ENCODE measurements around the gene CCL4.

- TF ChIP-seq POLR2A (IDR thresholded peaks at IDR 0.05) (no peak), CTCF (IDR thresholded peaks at IDR 0.05) (no peak)
Observed at GRCh38 chr17:36059406-36059805, 44.2 kb upstream of the CCL4 start.

Measured in uterus (tissue), 2 donors.